Activated CD4-positive, alpha-beta T cell treated with anti-CD3 and anti-CD28 coated beads, Interleukin-2, amount 10 ng/mL, durations not matched to agents 24 days and 14 days (primary cell): ENCODE results near the gene COG2. TPM values are rescaled to one million over a fixed set of nuclear protein-coding genes. Genes with fewer than 3 reads are reported as not detected.

Source experiments
- DNase-seq: peaks from one replicate; pipeline ENCODE4 v3.0.0; 2022
- H3K27ac Mint-ChIP-seq: one replicate; pipeline ENCODE4 v1.8.0; 2022; ENCODE audit warnings: mild to moderate bottlenecking, mixed read lengths
- H3K27me3 Mint-ChIP-seq: one replicate; pipeline ENCODE4 v1.8.0; 2022; ENCODE audit warnings: mixed read lengths
- H3K36me3 Mint-ChIP-seq: one replicate; pipeline ENCODE4 v1.8.0; 2022; ENCODE audit warnings: low read depth, mild to moderate bottlenecking, mixed read lengths
- H3K4me1 Mint-ChIP-seq: one replicate; pipeline ENCODE4 v1.8.0; 2021; ENCODE audit warnings: mixed read lengths
- H3K4me3 Mint-ChIP-seq: one replicate; pipeline ENCODE4 v1.8.0; 2022; ENCODE audit warnings: mild to moderate bottlenecking, moderate library complexity, mixed read lengths
- H3K9me3 Mint-ChIP-seq: one replicate; pipeline ENCODE4 v1.8.0; 2021; ENCODE audit warnings: mixed read lengths
- intact Hi-C: fragments of 100-400 bp; cut with micrococcal nuclease; formaldehyde crosslinking; loops from one replicate; pipeline ENCODE4 v1.15.1; 2023
- total RNA-seq: library from RNA; stranded (reverse); gene quantifications from 2 replicates; pipeline ENCODE4 v1.2.3, GENCODE V29; 2022

Gene COG2
- total RNA-seq, 1 donor from 2014 or later: 47.4 TPM

GRCh38 chr1:230704830-230705229, 62.5 kb downstream of the COG2 start:
- H3K27ac Mint-ChIP-seq: no peak overlapping the region
- peaks cover 11% of the 10 kb centered on the region for H3K27me3 Mint-ChIP-seq
- no peaks in the 10 kb centered on the region for H3K9me3 Mint-ChIP-seq
- no peak overlapping the region for H3K4me3 Mint-ChIP-seq
- no peaks in the 10 kb centered on the region for H3K36me3 Mint-ChIP-seq
- DNase-seq: no peak
- intact Hi-C loops: no loop called here
- H3K4me1 Mint-ChIP-seq: no peaks in the 10 kb centered on the region

GRCh38 chr1:230705289-230706019, 63.2 kb downstream of the COG2 start:
- no peak for DNase-seq
- intact Hi-C loops: no loop called here

GRCh38 chr1:230706020-230706699, 63.9 kb downstream of the COG2 start:
- Mint-ChIP-seq H3K4me3 (no peak overlapping the region), H3K9me3 (no peaks in the 10 kb centered on the region), H3K36me3 (no peaks in the 10 kb centered on the region), H3K4me1 (no peaks in the 10 kb centered on the region), H3K27ac (no peak overlapping the region), H3K27me3 (peaks cover 6% of the 10 kb centered on the region)
- DNase-seq: no peak
- intact Hi-C loops: no loop called here

More at GRCh38 chr1:230705289-230706019, 63.2 kb downstream of the COG2 start:
- peaks cover 6% of the 10 kb centered on the region for H3K27me3 Mint-ChIP-seq
- no peaks in the 10 kb centered on the region for H3K36me3 Mint-ChIP-seq
- H3K27ac Mint-ChIP-seq: no peak overlapping the region
- no peak overlapping the region for H3K4me3 Mint-ChIP-seq
- no peaks in the 10 kb centered on the region for H3K4me1 Mint-ChIP-seq
- H3K9me3 Mint-ChIP-seq: no peaks in the 10 kb centered on the region

- no peak for DNase-seq
- Mint-ChIP-seq H3K4me1 (no peaks in the 10 kb centered on the region), H3K4me3 (no peak overlapping the region), H3K27me3 (peaks cover 6% of the 10 kb centered on the region), H3K27ac (no peak overlapping the region), H3K36me3 (no peaks in the 10 kb centered on the region), H3K9me3 (no peaks in the 10 kb centered on the region)
- intact Hi-C loops: no loop called here
Measured at GRCh38 chr1:230706887-230707731, 64.8 kb downstream of the COG2 start.

- Mint-ChIP-seq H3K4me3 (no peak overlapping the region), H3K27me3 (peaks cover 6% of the 10 kb centered on the region), H3K4me1 (no peaks in the 10 kb centered on the region), H3K36me3 (no peaks in the 10 kb centered on the region), H3K27ac (no peak overlapping the region), H3K9me3 (no peaks in the 10 kb centered on the region)
- intact Hi-C loops: no loop called here
- DNase-seq: no peak
Measured at GRCh38 chr1:230707732-230708630, 65.7 kb downstream of the COG2 start.

- H3K9me3 Mint-ChIP-seq: no peaks in the 10 kb centered on the region
- no peak overlapping the region for H3K4me3 Mint-ChIP-seq
- peaks cover 6% of the 10 kb centered on the region for H3K27me3 Mint-ChIP-seq
- intact Hi-C loops: no loop called here
- no peak overlapping the region for H3K27ac Mint-ChIP-seq
- DNase-seq: no peak
- H3K4me1 Mint-ChIP-seq: no peaks in the 10 kb centered on the region
- no peaks in the 10 kb centered on the region for H3K36me3 Mint-ChIP-seq
Measured at GRCh38 chr1:230708631-230709580, 66.6 kb downstream of the COG2 start.

GRCh38 chr1:230709619-230710542, 67.6 kb downstream of the COG2 start:
- DNase-seq: no peak
- no peaks in the 10 kb centered on the region for H3K9me3 Mint-ChIP-seq
- no peak overlapping the region for H3K4me3 Mint-ChIP-seq
- peaks cover 6% of the 10 kb centered on the region for H3K27me3 Mint-ChIP-seq
- H3K4me1 Mint-ChIP-seq: no peaks in the 10 kb centered on the region
- H3K27ac Mint-ChIP-seq: no peak overlapping the region
- H3K36me3 Mint-ChIP-seq: no peaks in the 10 kb centered on the region
- intact Hi-C loops: no loop called here

- intact Hi-C loops: no loop called here
- Mint-ChIP-seq H3K4me3 (no peak overlapping the region), H3K36me3 (no peaks in the 10 kb centered on the region), H3K9me3 (no peaks in the 10 kb centered on the region), H3K27me3 (peaks cover 6% of the 10 kb centered on the region), H3K4me1 (no peaks in the 10 kb centered on the region), H3K27ac (no peak overlapping the region)
- no peak for DNase-seq
Measured at GRCh38 chr1:230710543-230710904, 68.2 kb downstream of the COG2 start.

- intact Hi-C loops: no loop called here
Measured at GRCh38 chr1:230711245-230711644, 69.0 kb downstream of the COG2 start.

GRCh38 chr1:230712470-230712942, 70.2 kb downstream of the COG2 start:
- DNase-seq: no peak
- Mint-ChIP-seq H3K27ac (no peak overlapping the region), H3K27me3 (peaks cover 8% of the 10 kb centered on the region), H3K4me3 (no peak overlapping the region), H3K9me3 (no peaks in the 10 kb centered on the region), H3K36me3 (no peaks in the 10 kb centered on the region), H3K4me1 (no peaks in the 10 kb centered on the region)
- intact Hi-C loops: no loop called here

More at GRCh38 chr1:230711245-230711644, 69.0 kb downstream of the COG2 start:
- no peaks in the 10 kb centered on the region for H3K36me3 Mint-ChIP-seq
- peaks cover 6% of the 10 kb centered on the region for H3K27me3 Mint-ChIP-seq
- H3K4me3 Mint-ChIP-seq: no peak overlapping the region
- H3K4me1 Mint-ChIP-seq: no peaks in the 10 kb centered on the region
- DNase-seq: no peak
- no peaks in the 10 kb centered on the region for H3K9me3 Mint-ChIP-seq
- H3K27ac Mint-ChIP-seq: no peak overlapping the region

- no peaks in the 10 kb centered on the region for H3K9me3 Mint-ChIP-seq
- no peaks in the 10 kb centered on the region for H3K36me3 Mint-ChIP-seq
- no peak overlapping the region for H3K27ac Mint-ChIP-seq
- H3K4me3 Mint-ChIP-seq: no peak overlapping the region
- no peak for DNase-seq
- H3K4me1 Mint-ChIP-seq: no peaks in the 10 kb centered on the region
- intact Hi-C loops: no loop called here
- H3K27me3 Mint-ChIP-seq: peaks cover 5% of the 10 kb centered on the region
Measured at GRCh38 chr1:230713138-230713537, 70.9 kb downstream of the COG2 start.

GRCh38 chr1:230713547-230713914, 71.2 kb downstream of the COG2 start:
- H3K27ac Mint-ChIP-seq: no peak overlapping the region
- intact Hi-C loops: no loop called here
- H3K9me3 Mint-ChIP-seq: no peaks in the 10 kb centered on the region
- H3K4me3 Mint-ChIP-seq: no peak overlapping the region
- no peaks in the 10 kb centered on the region for H3K36me3 Mint-ChIP-seq
- H3K4me1 Mint-ChIP-seq: no peaks in the 10 kb centered on the region
- DNase-seq: no peak
- H3K27me3 Mint-ChIP-seq: peaks cover 4% of the 10 kb centered on the region
